ENCODE measurements around the gene PCTP.
A peak's percentile ranks its signal among the peaks of the same experiment; 100 is the strongest.

Gene PCTP

DNA sequence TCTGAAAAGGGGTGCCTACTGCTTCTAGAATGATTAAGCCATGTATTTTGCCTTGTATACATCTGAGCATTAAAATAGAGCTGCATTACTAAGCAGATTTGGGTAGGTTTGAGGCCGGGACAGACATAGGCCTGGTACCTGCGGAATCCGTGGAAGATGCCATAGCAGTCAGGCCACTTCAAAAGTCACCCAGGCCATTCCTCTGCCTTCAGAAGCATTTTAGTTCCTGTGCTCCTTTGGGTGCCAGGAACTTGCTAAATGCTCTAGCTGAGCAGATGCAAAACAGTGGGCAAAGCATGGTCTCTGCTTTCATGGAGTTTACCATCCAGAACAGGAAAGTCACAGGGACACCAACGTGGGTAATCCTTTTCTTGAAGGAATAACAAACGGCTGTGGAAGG lies 22.5 kb upstream of the PCTP start:
- no peak for DNase-seq

DNA sequence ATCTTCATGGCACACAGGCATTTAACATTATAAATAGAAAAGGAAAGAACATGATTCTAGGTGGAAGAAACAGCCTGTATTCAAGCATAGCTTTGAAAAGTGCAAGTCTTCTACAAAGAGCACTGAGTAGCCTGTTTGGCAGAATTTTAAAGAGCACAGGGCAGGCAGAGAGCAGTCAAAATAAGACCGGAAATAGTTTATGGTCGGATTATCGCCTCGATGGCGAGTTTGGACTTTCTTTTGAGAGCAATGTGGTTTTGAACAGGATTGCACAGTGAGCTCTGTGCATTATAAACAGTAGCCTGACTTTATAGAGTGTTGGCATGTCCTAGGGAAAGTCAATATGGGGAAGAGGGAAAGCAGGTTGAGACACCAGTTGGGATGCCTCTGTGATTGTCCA lies 22.0 kb upstream of the PCTP start:
- DNase-seq = no peak

DNA sequence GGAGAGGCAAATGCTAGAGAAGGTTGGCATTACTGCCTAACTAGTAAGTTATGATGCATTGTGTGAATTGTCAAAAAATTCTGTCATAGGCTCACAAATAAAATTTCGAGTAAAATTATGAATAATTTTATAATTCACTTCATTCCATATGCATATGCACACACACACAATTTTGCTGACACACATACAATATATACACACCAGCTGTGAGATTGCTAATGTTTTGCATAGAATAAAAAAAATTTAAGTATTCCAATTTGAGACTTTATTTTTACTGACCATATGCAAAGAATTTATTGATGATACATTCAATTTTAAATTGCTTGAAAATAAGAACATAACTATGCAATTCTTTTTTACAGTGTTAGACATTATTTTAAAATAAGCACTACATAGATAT lies 21.4 kb upstream of the PCTP start:
- no peak for DNase-seq

DNA sequence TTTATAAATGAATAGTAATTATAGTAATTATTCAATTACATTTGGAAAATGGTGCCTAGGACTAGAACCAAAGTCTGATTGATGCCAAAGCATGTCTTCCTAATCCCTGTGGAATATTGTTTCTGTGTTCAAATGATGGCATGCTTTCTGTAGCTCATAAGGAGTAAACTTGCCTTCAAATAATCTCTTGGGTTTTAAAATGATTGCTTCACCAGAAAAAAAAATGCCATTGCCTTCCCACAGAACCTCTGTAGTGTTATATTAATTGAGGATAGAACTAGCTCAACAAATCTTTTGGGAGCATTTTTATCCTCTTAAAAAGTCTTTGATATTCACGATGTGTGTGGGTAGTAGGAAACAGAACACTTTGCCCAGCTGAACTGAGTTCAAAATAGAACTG lies 20.5 kb upstream of the PCTP start:
- no peak for DNase-seq

DNA sequence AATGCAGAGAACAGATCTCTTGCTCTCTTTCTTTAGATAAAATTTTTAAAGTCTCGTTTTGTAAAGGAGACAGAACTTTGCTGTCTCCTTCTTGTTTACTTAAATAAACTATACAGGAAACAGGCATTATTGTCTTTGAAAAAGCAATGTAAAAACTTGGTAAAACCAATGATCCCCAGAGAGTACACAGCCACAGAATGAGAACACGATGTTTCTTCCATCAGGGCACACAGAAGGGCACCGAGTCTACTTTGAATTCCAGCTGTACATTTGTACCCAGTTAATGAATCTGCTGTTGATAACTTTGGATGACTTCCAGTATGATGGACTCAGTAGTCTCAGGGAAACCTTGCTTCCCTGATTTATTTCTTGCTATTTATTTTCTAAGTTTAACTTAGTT lies 20.0 kb upstream of the PCTP start:
- no peak for DNase-seq

DNA sequence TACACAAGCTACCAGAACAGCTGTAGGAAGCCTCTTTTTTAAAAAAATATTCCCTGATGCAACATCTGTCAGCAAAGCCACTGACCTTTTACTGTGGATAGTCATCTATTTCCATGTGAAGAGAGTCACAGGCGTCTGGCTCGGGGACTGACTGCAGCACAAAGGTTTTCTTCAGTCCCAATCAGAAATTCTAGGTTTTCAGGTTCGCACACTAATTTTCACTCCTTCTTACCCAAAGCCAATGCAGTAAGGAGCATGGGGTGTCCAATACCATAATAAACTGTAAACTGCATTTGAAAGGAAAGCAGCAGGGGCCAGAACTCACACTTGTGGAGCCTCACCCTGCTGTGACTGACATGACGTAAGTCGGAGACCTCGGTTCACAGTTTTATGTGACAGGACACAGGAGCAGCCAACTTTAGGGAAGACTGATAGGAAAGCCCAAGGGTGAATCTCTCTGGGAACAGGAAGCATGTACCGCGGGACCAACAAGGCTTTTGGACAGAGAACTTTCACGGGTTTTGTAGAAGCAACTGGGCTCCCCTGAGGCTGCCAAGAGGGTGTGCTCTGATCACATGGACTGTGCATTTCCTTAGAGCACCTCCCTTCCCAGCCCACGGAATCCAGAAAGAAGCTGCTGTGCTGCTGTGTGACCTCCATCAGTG lies 19.1 kb upstream of the PCTP start:
- DNase-seq = no peak

DNA sequence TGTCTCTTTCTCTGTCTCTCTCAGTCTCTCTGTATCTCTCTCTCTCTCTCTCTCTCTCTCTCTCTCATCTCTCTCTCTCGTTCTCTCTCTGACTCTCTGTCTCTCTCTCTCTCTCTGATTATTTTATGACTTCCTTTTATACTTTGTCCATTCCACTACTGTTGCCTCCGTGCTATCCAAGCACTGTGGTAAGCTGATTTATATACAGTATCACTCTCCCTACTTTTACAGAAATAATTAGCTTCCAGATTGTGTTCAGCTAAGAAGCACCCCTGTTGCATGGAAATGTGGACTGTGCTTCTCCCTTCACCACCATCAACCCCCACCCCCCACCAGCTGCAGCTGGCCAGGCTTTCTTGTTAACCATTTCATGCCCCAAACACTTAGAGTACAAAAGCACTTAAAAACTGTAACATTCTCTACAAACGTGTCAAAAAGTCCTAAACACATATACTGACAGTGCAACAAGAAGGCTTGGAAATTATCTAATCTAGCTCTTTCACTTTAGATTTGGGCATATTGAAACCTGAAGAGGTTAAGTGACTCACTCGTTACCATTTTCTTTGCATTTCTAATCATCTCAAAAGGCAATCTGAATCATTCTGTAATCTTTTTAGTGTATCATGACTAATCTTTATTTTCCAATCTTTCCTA lies 16.6 kb upstream of the PCTP start:
- no peak for DNase-seq

DNA sequence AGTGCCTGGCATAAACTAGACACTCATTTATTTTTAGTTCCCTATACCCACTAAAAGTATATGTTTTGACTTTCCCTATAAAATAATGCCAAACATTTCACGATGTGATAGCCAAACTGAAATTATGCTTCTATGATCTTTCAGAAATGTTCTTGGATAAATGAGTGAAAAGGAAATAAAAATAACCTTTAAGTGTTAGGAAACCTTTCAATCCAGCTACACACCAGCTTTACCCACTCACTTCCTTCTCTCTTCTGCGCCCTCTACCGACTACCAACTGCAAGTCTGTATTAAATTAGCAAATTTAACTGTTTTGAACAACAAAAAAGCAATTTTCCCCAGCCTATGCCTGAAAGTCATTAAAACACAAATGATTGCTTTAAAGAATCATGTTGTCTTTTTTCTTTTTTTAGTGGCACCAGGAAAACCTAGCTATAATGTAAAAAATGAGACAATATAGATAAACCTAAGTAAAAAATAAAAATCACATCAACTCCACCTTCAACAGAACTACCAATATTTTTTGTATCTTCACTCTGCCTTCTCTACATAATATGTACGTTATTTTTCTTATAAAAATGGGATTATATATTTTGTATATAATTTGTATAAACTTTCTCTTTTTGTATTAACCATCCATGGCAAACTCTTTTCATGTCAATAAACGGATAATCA lies 15.0 kb upstream of the PCTP start:
- peak in 1 of 2 experiments; percentile 42 for DNase-seq

DNA sequence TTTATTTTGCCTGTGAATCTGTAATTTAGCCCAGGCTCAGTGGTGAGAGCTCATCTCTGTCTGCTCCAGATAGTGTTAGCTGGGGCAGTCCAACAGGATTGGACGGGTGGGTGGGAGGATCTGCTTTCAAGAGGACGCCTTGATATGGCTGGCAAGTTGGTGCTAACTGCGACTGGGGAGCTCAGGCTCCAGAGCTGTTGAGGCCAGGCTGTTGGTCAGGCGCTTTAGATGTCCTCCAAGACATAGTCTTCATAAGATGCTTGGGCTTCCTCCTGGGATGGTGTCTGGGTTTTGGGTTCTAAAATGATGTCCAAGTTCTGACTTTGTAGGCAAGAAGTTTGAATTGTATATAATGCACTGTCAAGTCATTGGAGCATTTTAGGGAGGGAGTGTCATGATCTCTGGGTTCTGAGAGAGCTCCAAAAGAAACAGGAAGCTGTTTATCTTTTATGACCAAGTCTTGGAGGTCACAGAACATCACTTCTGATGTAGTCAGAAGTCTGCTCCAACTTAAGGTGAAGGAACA lies 12.8 kb upstream of the PCTP start:
- DNase-seq = no peak

DNA sequence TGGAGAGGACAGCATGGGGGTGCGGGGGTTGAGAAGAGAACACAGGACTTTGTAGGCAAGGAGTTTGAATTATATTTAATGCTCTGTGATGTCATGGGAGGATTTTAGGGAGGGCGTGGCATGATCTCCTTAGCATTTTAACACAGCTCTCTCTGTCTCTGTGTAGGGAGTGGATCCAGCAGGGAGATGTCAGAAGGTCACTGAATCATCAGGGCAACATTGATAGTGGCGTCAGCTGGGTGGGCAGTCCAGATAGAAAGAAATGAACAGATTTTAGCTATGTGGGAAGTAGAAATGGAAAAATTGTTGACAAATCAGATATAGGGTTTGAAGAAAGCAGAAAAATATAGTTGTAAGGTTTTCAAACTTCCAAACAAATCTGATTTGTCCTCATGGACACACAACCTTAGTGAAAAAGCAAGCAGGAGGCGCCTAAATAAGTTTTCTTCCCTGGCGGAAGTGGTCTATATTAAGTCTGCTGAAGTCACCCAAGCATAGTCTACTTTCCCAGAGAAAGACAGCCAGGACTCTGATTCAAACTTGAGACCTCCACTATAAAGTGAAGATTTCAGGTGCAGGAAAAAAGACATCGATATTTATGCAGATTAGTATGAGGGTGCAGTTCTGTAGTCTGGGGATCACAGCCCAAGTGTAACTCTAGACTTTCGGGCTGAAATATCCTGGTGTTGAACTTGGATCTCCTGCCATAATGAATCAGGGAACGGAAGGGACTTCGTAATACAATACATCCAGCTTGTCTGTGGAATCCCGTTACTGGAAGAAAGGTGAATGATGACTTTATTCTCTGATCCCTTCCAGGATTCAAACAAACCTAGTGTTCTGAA lies 10.1 kb upstream of the PCTP start:
- no peak for DNase-seq

DNA sequence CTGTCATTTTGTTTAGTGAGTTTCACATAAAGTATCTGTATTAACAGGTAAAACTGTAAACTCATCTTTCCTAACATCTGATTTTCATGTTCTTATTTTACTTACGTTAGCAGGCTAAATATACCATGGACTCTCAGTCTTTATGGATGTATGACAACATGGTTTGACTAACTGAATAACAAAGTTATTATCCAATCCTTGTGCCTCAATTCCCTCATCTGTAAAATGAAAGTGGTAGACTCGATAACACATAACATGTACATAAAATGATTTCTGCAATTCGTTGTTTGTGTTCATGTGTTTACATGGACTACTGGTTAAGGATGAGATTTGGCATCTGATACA lies 9.5 kb upstream of the PCTP start:
- DNase-seq = no peak

DNA sequence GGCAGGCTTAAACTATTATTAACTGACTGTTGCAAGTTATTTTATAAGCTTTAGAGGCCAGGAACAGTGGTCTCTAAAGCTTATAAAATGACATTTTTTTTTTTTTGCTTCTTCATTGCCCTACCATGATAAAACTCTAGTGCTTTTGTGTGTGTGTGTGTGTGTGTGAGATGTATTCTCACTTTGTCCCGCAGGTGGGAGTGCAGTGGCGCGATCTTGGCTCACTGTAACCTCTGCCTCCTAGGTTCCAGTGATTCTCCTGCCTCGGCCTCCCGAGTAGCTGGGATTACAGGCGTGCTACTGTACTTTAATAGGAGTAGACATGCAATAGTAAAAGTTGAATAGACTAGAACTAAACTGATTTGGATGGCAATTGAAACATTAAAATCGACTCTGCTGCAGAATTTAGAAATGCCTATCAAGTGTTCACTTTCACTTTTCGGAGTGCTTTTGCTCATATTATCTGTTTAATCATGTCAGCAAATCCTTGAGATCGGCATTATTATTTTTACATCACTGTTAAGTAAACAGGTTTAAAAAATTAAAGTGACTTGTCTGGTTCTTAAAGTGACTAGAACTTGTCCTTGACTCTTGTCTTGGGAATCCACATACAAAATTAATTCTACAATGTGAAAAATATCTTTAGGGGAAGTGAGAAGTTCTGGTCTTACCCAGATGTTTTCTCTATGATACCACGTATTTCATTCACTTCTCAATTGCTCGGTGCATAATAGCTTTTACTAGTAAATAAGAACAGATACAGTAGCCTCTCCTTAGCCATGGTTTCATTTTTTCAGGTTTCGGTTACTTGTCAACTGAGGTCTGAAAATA lies 8.4 kb upstream of the PCTP start:
- DNase-seq = no peak

DNA sequence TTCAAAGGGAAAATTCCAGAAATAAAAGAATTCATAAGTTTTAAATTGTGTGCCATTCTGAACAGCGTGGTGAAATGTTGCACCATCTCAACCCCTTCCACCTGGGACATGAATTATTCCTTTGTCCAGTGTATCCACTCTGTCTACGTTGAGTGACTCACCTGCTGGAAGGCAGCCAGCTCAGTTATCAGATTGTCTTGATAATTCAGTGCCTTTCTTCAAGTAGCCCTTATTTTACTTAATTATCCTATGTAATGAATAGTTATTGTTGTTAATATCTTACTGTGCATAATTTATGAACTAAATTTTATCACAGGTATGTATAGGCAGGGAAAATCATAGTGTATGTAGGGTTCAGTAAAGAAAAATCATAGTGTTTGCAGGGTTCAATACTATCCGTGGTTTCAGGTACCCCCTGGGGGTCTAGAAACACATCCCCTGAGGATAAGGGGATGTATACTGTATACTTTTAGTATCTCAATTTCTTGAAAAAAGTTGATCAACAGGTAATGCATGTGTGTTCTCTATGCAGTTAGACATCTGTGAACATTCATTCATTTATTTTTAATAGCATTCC lies 7.7 kb upstream of the PCTP start:
- no peak for DNase-seq

DNA sequence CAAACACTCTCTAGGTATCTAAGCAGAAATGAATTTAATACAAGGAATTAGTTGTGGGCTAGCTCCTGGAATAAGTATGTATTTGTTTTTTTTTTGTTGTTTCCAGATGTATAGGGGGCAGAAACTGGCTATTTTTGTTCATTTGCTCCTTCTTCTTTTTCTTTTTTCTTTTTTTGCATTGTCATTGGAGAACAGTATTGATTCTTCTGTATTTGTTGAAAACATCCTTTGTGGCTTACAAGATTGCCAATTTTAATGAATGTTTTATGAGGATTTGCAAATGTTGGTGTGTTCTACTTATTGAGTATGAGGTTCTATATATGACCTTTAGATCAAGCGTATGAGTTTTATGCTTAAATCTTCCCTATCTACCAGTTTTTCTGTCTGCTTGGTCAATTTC lies 5.6 kb upstream of the PCTP start:
- no peak for DNase-seq

DNA sequence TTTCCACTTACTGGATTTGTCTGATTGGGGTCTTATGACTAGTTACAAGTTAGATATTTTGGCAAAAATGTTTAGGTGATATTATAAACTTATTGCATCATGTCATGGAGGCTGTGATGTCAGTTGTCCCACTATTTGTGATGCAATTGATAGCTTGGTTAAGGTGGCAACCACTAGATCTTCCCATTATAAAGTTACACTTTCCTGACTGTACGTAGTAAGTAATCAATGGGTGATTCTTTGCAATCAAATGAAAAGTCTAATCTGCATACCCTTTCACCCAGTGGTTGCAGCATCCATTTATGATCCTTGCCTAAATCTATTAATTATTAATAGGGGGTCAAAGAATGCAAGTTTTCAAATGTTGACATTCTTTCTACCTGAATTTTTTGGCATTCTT lies 4.4 kb upstream of the PCTP start:
- no peak for DNase-seq

DNA sequence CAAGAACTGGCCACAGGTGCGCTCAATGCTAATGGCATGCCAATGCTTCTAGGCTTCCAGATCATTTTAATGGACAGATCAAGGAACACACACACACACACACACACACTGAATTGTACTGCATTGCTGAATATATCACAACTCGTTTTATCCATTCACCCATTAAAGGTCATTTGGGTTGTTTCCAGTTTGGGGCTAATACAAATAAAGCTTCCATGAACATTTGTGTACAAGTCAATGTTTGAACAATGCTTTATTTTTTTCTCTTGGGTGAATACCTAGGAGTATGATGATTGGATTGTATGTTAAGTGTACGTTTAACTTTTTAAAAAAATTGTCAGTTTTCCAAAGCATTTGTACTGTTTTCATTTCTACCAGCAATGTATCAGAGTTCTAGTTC lies 3.6 kb upstream of the PCTP start:
- no peak for DNase-seq

DNA sequence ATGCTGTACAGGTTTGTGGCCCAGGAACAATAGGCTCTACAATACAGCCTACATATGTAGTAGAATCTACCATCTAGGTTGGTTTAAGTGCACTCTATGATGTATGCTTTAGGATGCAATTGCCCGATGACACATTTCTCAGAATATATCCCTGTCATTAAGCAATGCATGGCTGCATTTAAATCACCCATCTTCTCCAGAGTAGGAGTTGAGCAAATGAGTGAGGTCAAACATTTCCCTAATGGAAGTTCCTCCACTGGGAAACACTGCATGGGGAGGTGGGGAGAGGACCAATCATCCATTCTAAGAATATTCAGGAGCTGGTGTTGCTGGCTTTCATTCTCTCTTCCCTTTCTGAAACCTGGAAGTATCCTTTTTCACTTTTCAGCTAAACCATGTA lies 2.0 kb upstream of the PCTP start:
- no peak for DNase-seq

DNA sequence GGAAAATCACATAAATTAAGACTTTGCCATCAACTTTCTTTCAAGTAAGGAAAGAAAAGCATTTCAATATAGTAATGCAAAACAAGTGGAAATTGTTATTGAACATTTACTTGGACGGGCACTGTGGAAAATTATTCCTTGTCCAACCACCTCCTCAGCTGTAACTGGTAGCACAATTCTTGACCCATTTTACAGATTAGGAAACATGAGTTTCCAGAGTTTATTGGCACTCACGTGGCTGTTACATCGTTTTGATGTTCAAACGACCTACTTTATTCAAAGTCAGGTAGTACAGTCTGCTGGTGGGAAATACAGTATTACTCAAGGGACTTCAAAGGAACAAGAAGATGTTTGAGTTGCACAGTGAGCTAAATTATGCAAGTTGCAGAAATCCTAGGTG lies 866 bp upstream of the PCTP start:
- DNase-seq = no peak

DNA sequence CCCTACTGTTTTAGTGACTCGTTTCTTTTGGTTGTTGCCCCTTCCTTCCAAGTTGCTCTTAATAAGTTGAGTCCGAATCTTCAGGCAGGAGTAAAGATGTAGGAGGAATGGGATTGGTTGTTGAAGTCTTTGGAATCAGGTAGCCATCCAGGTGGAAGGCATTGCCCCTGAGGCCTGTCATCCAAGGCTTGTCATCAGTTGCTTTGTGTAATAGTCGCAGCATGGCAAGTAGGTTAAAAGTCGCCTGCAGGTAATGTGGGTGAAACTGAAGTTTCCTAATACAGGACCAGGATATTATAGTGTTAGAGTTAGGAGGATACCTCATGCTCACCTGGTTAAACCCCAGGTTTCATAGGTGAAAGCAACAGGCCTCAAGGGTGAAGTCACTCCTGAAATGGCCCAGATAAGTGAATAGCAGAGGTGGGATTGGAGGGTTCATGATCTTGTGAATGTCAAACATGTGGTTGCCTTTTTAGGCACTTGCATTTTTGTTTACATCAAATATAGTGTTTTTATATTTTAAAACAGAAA lies 934 bp downstream of the PCTP start:
- DNase-seq = no peak

DNA sequence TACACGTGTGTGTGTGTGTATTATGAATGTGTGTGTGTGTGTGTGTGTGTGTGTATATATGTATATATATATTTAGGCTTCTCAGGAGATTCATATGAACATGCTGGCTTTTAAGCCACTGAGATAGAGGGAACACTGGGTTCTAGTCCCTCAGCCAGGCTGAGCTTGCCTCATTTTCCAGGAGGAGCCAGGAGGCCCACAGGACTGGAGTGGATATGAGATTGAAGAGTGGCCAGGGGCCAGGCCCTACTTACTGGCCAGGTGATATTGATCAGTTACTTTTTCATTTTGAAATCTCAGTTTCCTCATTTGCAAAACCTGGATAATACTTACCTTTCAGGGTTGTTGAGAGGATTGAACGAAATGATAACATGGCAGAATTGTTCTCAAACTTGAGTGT lies 5.8 kb downstream of the PCTP start:
- no peak for DNase-seq

DNA sequence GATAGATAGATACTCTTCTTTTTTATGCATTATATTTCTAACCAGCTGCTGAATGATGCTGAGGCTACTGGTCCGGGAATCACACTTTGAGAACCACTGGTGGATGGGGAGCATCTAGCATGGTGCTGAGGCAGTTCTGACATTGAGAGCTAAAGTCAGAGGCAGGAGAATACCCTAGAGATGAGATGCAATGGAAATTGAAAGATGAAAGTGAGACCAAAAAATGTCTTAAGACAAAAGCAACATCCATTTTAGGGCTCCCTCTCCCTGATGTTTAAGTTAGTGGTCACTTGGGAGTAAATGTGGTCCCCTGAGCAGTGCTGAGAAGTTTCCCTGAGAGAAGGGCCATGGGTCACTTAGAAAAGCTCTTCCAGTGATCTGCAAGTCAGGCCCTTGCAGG lies 6.8 kb downstream of the PCTP start:
- no peak for DNase-seq

DNA sequence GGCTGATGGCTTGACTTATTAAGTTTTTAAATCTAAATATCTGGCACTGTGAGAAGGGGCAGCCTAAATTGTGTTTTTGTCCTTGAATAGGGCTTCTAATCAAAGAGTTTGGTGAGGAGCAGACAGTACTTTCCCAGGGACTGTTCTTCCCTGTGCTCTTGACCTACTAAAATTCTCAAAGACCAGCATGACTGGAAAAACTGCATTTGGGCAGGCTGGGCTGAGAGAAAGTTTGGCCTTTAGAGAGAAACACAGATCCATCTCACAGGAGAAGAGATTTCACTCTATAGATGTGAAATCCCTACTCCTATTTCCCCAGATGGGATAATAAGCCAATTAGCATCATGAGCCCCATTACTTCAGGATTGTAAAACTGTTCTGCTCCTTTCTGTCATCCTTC lies 7.3 kb downstream of the PCTP start:
- DNase-seq = no peak
